ENCODE results near the gene SPHKAP.
"Not testable (repeated sequence)": the region's sequence is repeated elsewhere in the genome, so short reads cannot be mapped to it uniquely, and the experiment has no call there.

SPHKAP gene

GRCh38 chr2:228181098-228182019, at the start of gene SPHKAP:
Gene SPHKAP (minus strand): TSS chr2:228181687. CDS start chr2:228181598, 89 bp downstream.
- no peak within 1 kb of the TSS for H3K4me3 ChIP-seq (ENCODE audit: low read depth in 1 of 2, low read length in 2 of 2)
- no peaks in the 10 kb centered on the region for H4K20me1 ChIP-seq (ENCODE audit: insufficient read depth, low read length)
- H3K27ac ChIP-seq (ENCODE audit: low read length), result no peak within 1 kb of the TSS
- H3K79me2 ChIP-seq (ENCODE audit: insufficient read depth, low read length), result no peaks in the 10 kb centered on the region
- H3K4me2 ChIP-seq (ENCODE audit: insufficient read depth, low read length), result no peak within 1 kb of the TSS
- no peak within 1 kb of the TSS for H2AFZ ChIP-seq (ENCODE audit: low read depth, low read length)
- no peak for DNase-seq
- H3K36me3 ChIP-seq (ENCODE audit: insufficient read depth, low read length), result no peaks in the 10 kb centered on the region
- TF ChIP-seq CTCF (IDR thresholded peaks at IDR 0.05; ENCODE audit: borderline replicate concordance, extremely low read depth, low read length, poor library complexity, severe bottlenecking) (no peak), EZH2 (IDR thresholded peaks at IDR 0.05; ENCODE audit: borderline replicate concordance, low read depth, low read length, severe bottlenecking) (no peak)
- no peak for ATAC-seq (ENCODE audit: insufficient read depth, low read depth)
- no peaks in the 10 kb centered on the region for H3K4me1 ChIP-seq (ENCODE audit: insufficient read depth, low read length)
- H3K27me3 ChIP-seq (ENCODE audit: insufficient read depth, low read length, poor library complexity), result no peaks in the 10 kb centered on the region
- H3K9ac ChIP-seq (ENCODE audit: low read depth, low read length), result no peak within 1 kb of the TSS
- no peaks in the 10 kb centered on the region for H3K9me3 ChIP-seq (ENCODE audit: insufficient read depth, low read length, severe bottlenecking)

- Histone ChIP-seq H4K20me1 (ENCODE audit: insufficient read depth, low read length) (no peaks in the 10 kb centered on the region), H3K36me3 (ENCODE audit: insufficient read depth, low read length) (no peaks in the 10 kb centered on the region), H2AFZ (ENCODE audit: low read depth, low read length) (no peak overlapping the region), H3K4me3 (ENCODE audit: low read depth in 1 of 2, low read length in 2 of 2) (no peak overlapping the region), H3K9ac (ENCODE audit: low read depth, low read length) (no peak overlapping the region), H3K27ac (ENCODE audit: low read length) (no peak overlapping the region), H3K9me3 (ENCODE audit: insufficient read depth, low read length, severe bottlenecking) (no peaks in the 10 kb centered on the region), H3K79me2 (ENCODE audit: insufficient read depth, low read length) (no peaks in the 10 kb centered on the region), H3K4me1 (ENCODE audit: insufficient read depth, low read length) (no peaks in the 10 kb centered on the region), H3K4me2 (ENCODE audit: insufficient read depth, low read length) (no peak overlapping the region), H3K27me3 (ENCODE audit: insufficient read depth, low read length, poor library complexity) (no peaks in the 10 kb centered on the region)
- TF ChIP-seq EZH2 (IDR thresholded peaks at IDR 0.05; ENCODE audit: borderline replicate concordance, low read depth, low read length, severe bottlenecking) (no peak), CTCF (IDR thresholded peaks at IDR 0.05; ENCODE audit: borderline replicate concordance, extremely low read depth, low read length, poor library complexity, severe bottlenecking) (no peak)
- DNase-seq (no peak), ATAC-seq (ENCODE audit: insufficient read depth, low read depth) (no peak)
Measured at GRCh38 chr2:228227466-228227865, 46.0 kb upstream of the SPHKAP start.

- H3K79me2 ChIP-seq (ENCODE audit: insufficient read depth, low read length), result no peaks in the 10 kb centered on the region
- DNase-seq (no peak), ATAC-seq (ENCODE audit: insufficient read depth, low read depth) (no peak)
- TF ChIP-seq EZH2 (IDR thresholded peaks at IDR 0.05; ENCODE audit: borderline replicate concordance, low read depth, low read length, severe bottlenecking) (no peak), CTCF (IDR thresholded peaks at IDR 0.05; ENCODE audit: borderline replicate concordance, extremely low read depth, low read length, poor library complexity, severe bottlenecking) (no peak)
- H3K27ac ChIP-seq (ENCODE audit: low read length), result no peak overlapping the region
- H3K4me1 ChIP-seq (ENCODE audit: insufficient read depth, low read length), result no peaks in the 10 kb centered on the region
- H3K27me3 ChIP-seq (ENCODE audit: insufficient read depth, low read length, poor library complexity), result no peaks in the 10 kb centered on the region
- no peaks in the 10 kb centered on the region for H4K20me1 ChIP-seq (ENCODE audit: insufficient read depth, low read length)
- no peak overlapping the region for H2AFZ ChIP-seq (ENCODE audit: low read depth, low read length)
- H3K4me3 ChIP-seq (ENCODE audit: low read depth in 1 of 2, low read length in 2 of 2), result no peak overlapping the region
- no peak overlapping the region for H3K9ac ChIP-seq (ENCODE audit: low read depth, low read length)
- H3K36me3 ChIP-seq (ENCODE audit: insufficient read depth, low read length), result no peaks in the 10 kb centered on the region
- H3K4me2 ChIP-seq (ENCODE audit: insufficient read depth, low read length), result no peak overlapping the region
- H3K9me3 ChIP-seq (ENCODE audit: insufficient read depth, low read length, severe bottlenecking), result no peaks in the 10 kb centered on the region
Measured at GRCh38 chr2:228224410-228224809, 42.9 kb upstream of the SPHKAP start.

GRCh38 chr2:228218593-228218992, 37.1 kb upstream of the SPHKAP start:
- H3K36me3 ChIP-seq (ENCODE audit: insufficient read depth, low read length), result not testable (repeated sequence)

More at GRCh38 chr2:228218593-228218992, 37.1 kb upstream of the SPHKAP start:
- not testable (repeated sequence) for H3K27ac ChIP-seq (ENCODE audit: low read length); H3K4me1 ChIP-seq (ENCODE audit: insufficient read depth, low read length); H3K4me2 ChIP-seq (ENCODE audit: insufficient read depth, low read length); DNase-seq; ATAC-seq (ENCODE audit: insufficient read depth, low read depth); H4K20me1 ChIP-seq (ENCODE audit: insufficient read depth, low read length); H3K79me2 ChIP-seq (ENCODE audit: insufficient read depth, low read length); H2AFZ ChIP-seq (ENCODE audit: low read depth, low read length); H3K9me3 ChIP-seq (ENCODE audit: insufficient read depth, low read length, severe bottlenecking); H3K9ac ChIP-seq (ENCODE audit: low read depth, low read length); H3K27me3 ChIP-seq (ENCODE audit: insufficient read depth, low read length, poor library complexity); H3K4me3 ChIP-seq (ENCODE audit: low read depth in 1 of 2, low read length in 2 of 2)
